ENCODE results near the gene HSD11B1L.
A peak's percentile ranks its signal among the peaks of the same experiment; 100 is the strongest.

HSD11B1L gene

GRCh38 chr19:5680437-5681368, at the start of gene HSD11B1L, which contains the start of gene MICOS13:
Gene HSD11B1L (plus strand): TSS chr19:5681027. CDS start chr19:5684833, 3,806 bp downstream.
Gene MICOS13 (minus strand): TSS chr19:5680516. CDS start chr19:5680486, 30 bp downstream.
- DNase-seq, result peak; percentile 97

- DNase-seq, result no peak
Observed at GRCh38 chr19:5631567-5632240, 49.1 kb upstream of the HSD11B1L start.

- DNase-seq, result no peak
Observed at GRCh38 chr19:5632241-5632612, 48.6 kb upstream of the HSD11B1L start.

GRCh38 chr19:5632657-5633056, 48.2 kb upstream of the HSD11B1L start:
- DNase-seq, result no peak

DNA sequence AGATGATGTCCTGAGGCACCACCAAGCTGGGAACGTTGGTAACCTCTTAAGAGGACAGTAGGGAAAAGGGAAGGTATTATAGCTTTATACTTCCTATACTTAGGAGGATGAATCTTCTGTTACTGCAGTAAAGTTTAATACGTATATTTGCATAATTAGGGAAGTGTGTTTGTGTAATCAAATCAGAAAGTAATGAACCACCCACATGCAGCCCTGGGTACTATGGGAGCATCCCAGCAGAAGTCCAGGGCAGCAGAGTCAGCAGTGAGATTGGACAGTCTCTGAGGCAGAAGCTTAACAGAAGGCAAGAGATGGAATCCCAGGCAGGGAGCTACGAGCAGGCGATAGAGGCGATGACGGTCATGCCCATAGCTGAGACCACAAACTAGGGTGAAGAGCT, 45.4 kb upstream of the HSD11B1L start:
- DNase-seq, result no peak

DNA sequence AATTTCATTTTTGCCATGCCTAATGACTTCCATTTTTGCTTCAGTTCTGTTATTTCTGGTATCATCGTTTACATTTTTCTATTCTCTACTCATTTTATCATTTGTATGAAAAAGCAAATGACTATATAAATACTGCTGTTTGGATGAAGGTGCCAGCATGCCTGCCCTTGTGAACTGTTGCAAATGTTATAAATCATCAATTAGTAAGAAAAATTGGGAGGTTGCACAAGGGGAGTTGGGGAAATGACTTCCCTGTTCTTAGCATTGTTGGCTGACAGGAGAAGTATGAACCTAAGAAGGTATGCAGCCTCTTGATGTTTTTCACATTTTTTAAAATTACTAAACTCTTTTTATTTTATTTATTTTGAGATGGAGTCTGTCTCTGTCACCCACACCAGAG, 42.9 kb upstream of the HSD11B1L start:
- DNase-seq, result no peak

DNA sequence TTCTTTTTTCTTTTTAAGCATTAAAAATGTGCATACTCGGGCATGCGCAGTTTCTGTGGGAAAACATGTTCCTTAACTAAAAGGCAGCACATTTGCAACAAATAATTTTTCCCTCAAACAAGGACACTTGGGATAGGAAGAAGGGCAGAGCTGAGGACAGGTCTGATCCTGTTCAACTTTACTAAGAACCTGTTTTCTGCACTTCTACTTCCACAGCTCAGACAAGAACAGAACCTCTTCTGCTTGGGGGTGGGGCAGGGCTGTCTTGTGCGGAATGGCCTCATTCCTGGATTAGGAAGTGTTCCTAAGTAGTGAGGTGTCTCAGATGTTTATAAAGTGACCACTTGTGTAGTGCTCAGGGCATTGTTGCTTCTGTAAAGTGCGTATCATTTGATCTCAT, 39.7 kb upstream of the HSD11B1L start:
- no peak for DNase-seq

GRCh38 chr19:5642204-5642603, 38.6 kb upstream of the HSD11B1L start:
- DNase-seq, result no peak

GRCh38 chr19:5643060-5643459, 37.8 kb upstream of the HSD11B1L start:
- no peak for DNase-seq

DNA sequence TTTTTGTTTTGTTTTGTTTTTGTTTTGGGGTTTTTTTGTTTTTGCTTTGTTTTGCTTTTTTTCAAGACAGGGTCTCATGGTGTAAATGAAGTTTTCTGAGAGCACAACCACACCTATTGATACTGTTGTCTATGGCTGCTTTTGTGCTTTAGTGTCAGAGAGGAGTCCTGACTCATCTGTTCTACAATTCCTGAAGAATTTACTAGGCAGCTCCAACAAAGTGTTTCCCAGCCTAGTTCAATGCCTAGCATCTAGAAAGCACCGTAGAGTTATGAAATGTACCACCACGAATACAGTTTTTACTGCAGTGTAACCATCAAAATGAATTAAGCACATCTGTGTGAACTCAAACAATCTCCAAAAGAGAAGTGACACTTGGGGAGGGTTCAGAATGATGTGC, 36.8 kb upstream of the HSD11B1L start:
- DNase-seq, result no peak

GRCh38 chr19:5645409-5645808, 35.4 kb upstream of the HSD11B1L start:
- DNase-seq, result no peak

GRCh38 chr19:5646703-5647102, 34.1 kb upstream of the HSD11B1L start:
- no peak for DNase-seq

DNA sequence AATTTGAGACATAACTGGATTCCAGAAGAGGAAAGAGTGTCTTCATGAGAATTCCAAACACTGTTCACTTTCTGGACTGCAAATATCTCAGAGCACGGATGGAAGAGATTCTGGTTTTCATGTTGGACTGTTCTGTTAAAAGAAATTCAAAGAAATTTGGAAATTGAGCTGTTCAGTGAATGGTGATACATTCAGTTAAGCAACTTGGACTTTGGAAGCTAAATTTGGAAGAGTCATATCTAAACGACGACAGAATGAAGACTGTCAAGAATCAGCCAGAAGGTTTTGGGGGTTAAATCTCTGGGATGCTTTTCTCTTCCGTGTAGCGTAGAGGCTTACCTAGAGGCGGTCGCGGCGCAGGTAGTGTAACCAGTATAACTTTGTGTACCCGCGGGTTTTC, 32.4 kb upstream of the HSD11B1L start:
- DNase-seq, result no peak

DNA sequence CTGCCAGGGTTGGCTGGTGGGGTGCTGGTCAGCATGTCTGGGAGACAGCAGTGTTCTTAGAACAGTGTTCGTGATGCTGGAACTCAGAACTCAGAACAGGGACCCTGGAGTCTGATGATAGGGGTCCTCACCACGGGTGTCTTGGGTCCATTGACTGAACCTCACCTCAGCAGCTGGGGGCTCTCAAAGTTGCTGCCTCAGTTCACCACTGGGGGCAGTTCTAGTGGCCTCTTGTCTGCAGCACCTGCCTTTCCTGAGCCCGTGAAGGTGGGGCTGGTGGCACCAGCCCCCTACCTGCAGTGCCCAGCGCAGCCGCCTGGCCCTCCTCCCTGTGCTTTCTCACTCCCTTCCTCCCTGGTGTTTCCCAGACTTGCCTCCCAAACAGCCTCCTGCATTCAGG, 29.5 kb upstream of the HSD11B1L start:
- no peak for DNase-seq

GRCh38 chr19:5652261-5652660, 28.6 kb upstream of the HSD11B1L start:
- no peak for DNase-seq

- no peak for DNase-seq
Observed at GRCh38 chr19:5654931-5655330, 25.9 kb upstream of the HSD11B1L start.

DNA sequence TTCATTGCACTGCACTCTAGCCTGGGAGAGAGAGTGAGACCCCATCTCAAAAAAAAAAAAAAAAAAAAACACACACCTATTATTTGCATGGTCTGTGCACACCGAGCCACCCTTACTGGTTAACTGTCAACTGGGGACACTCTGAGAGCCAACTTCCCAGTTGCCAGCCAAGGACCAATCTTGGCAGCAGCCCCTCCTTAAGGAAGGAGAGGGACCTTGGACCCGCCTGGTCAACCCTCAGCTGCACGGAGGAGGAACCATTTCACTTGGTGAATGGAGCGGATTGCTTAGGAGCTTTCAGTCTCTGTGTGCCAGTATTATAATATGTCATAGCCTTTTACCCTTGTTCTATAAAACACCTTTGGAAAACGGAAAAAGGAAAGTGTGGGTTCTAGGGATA, 25.4 kb upstream of the HSD11B1L start:
- DNase-seq, result no peak

DNA sequence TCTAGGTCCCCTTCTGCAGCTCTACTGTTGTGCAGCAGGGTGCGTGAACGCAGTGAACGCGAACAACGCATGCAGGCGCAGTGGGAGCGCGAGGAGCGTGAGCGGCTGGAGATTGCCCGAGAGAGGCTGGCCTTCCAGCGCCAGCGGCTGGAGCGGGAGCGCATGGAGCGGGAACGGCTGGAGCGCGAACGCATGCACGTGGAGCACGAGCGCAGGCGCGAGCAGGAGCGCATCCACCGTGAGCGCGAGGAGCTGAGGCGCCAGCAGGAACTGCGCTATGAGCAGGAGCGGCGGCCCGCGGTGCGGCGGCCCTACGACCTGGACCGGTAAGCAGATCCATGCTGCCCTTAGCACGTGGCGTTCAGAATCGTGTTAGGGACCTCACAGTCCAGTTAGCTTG, 19.3 kb upstream of the HSD11B1L start:
- no peak for DNase-seq

DNA sequence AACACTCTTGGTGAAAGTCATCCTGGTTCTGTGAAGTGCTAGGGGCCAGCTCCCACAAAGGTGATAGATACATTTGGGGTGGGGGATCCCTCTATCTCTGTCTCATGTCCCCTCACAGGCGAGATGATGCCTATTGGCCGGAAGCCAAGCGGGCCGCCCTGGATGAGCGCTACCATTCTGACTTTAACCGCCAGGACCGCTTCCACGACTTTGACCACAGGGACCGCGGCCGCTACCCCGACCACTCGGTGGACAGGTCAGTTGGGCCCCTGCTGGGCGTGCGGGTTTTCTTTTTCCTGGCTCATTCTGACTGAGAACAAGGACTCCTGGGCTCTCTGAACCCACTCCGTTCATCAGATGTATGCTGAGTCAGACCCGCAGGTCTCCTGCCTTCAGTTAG, 16.9 kb upstream of the HSD11B1L start:
- DNase-seq, result no peak

DNA sequence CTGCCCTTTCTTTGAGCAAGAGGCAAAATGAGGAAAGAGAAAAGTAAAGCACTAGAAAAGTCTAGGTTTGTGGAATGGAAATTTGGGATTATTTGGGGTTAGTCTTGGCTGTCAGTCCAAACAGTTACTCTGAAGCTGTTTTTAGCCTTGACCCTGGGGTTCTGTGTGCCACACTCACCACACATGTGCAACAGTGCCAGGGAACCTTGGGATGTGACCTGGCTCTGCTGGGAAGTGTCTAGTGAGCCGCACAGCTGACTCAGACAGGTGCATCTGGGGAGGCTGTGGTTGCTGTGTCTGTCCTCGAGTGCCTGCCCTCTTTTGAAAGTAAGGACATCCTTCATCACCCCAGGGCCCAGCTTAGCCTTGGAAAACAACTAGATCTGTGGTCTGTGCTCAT, 16.3 kb upstream of the HSD11B1L start:
- DNase-seq, result no peak

- no peak for DNase-seq
Observed at GRCh38 chr19:5665781-5666513, 14.9 kb upstream of the HSD11B1L start.

DNA sequence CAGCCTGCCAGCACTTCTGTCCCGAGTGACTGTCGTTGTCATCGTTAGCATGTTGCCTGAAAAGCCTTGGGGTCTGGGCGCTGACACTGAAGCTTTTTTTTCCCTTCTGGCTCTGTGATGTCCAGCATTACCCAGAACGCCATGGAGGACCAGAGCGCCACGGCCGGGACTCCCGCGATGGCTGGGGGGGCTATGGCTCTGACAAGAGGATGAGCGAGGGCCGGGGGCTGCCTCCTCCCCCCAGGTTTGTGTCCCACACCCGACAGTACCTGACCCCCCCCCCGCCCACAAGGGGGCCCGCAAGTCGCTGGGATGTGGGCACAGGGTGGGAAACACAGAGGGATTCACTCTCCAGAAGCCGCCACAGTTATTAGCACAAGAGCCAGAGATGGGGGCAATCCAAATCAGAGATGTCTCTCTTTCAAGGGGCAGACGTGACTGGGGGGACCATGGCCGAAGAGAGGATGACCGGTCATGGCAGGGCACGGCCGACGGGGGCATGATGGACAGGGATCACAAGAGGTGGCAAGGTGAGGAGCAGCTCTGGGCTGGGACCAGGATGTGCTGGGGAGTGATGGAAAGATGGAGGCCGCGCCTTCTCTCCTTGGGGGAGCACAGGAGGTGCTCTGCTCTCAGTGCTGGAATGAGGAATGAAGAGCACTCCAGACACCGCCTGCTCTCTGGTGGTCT, 13.8 kb upstream of the HSD11B1L start:
- DNase-seq, result no peak

GRCh38 chr19:5667751-5668271, 13.0 kb upstream of the HSD11B1L start:
- DNase-seq, result no peak

Measured in stimulated activated CD4-positive, alpha-beta T cell treated with anti-CD3 and anti-CD28 coated beads, Interleukin-12 subunit alpha, Interleukin-12 subunit beta, amount 100 ng/mL, for 4 hours (primary cell).